Fibroblast of skin of left biceps (primary cell): ENCODE measurements around the gene MAST3.
"Not testable (repeated sequence)": the region's sequence is repeated elsewhere in the genome, so short reads cannot be mapped to it uniquely, and the experiment has no call there.

ENCODE experiments used
- DNase-seq, 2 experiments: peaks; one replicate each; pipeline ENCODE4 v3.0.0-alpha.2; 2013; ENCODE audit warnings: low read depth in 2 of 2

Gene MAST3

DNA sequence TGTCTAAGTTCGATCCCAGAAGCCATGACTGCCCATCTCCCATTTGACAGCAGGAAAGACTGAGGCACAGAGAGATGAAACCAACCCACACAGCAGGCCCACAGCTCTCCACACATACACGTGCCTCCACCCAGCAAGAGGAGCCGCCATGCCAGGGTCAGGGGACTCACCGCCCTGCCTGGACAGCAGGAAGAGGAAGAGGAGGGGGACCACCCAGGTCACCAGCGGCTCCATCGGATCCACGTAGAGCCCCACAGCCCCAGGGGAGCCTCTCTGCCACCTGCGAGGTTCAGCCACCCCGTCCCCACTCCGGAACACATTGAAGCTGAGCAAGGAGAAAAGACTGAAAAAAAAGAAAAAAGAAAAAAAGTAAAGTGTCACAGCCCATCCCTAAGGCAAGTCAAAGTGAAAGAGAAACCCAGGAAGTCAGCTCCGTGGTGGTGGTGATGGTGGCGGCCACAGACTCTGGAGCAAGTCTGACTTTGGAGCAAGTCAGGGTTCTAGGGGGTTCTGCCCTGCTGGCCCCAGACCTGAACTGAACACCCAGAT lies 10.9 kb upstream of the MAST3 start, which contains the start of gene IL12RB1:
IL12RB1 (minus strand) TSS at position 345 of the 549 bp plus-strand sequence; CDS start at position 234, 111 bp downstream.
- DNase-seq = no peak

DNA sequence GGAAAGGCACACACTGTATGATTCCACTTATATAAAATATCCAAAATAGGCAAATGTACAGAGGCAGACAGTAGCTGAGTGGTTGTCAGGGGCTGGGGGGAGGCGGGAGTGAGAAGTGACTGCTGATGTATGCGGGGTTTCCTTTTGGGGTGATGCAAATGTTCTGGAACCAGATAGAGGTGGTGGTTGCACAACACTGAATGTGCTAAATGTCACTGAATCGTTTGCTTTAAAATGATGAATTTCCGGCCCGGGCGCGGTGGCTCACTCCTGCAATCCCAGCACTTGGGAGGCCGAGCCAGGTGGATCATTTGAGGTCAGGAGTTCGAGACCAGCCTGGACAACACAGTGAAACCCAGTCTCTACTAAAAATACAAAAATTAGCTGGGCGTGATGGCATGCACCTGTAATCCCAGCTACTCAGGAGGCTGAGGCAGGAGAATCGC lies 8.5 kb upstream of the MAST3 start:
- not testable (repeated sequence) for DNase-seq

DNA sequence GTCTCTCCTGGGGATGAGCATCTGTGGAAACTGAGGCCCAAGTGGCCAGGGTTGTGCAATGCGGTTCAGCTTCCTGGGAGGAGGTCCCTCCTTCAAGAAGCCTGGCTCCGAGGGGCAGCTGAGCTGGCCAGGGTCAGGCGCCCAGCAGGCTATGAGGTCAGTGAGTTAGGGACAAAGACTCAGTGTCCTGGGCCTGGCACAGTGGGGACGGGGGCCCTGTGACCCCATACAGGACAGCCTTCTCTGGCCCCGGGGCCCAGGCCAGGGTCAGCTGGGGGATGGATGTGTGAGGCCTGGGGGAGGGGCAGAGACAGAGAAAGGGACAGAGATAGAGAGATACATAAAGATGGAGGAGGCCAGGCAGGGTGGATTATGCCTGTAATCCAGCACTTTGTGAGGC lies 7.9 kb upstream of the MAST3 start:
- no peak for DNase-seq

DNA sequence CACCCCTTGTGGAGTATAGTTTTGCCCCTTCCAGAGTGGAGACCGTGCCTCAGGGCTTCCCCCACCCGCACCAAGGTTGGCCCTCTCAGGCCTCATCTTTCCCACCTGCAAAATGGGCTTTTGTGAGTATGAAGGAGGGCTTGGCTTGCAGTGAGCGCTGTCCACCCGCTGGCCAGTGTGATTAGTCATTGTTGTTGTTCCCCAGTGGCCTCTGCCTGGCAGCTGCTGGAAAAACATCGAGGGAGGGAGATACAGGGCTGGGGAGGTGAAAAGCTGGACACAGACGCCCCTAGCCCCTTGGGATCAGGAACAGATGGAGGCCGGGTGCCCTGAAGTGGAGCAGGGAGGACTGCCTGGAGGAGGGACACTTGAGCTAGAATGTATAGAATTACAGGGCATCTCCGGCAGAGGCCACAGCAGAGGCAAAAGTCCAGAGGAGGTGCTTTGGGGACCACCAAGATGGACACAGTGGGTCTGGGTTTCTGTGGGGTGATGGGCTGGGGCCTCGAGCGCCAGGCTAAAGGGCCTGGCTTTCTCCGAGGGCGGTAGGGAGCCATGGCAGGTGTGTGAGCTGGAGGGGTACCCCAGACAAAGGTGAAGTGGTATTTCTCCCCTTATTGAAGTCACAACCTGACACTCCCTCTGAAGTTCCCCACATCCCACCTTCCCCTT lies 6.9 kb upstream of the MAST3 start:
- no peak for DNase-seq

DNA sequence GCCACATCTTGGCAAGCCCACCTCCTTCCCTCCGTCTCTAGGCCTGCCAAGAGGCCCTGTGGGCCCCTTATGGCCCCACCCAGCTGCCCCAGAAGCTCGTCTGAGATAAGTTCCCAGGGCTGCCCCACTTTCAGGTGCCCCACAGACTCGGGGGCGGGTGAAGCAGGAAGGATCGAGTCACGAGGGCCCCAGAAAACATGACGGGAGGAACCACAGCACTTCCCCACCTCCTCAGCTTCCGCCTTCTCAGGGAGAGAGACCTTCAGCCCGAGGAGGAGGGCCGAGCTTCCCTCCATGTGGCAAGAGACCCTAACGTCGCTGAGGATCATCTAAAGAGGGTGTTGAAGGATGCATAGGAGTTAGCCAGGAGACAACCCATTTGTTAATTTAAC lies 6.4 kb upstream of the MAST3 start:
- DNase-seq = no peak

DNA sequence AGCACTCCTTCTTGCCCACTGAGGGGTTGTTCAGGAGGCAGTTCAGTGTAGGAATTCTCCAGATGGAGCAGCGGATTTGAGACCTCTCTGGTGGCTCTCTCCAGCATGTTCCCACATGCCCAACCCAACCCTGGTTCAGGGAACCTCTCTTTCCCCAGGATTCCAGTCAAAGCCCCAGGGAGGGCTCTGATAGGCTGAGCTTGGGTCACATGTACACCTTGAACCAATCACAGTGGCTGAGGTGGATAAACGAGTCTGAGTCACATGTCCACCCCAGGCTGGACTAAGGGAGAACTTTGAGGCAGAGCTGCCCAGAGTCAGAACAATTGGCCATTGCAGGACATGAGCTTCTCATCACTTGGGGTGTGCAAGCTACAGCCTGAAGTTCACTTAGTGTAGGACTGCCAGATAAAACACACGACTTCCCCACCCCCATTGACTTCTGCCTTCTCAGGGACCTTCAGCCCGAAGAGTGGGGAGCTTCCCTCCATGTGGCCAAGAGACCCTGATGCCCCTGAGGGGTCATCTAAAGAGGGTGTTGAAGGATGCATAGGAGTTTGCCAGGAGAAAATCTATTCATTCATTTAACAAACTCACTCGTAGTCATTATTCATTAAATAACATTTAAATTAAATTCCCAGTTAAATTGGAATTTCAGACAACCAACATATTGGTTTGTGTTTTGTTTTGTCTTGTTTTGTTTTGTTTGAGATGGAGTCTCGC lies 4.0 kb upstream of the MAST3 start:
- DNase-seq = no peak

DNA sequence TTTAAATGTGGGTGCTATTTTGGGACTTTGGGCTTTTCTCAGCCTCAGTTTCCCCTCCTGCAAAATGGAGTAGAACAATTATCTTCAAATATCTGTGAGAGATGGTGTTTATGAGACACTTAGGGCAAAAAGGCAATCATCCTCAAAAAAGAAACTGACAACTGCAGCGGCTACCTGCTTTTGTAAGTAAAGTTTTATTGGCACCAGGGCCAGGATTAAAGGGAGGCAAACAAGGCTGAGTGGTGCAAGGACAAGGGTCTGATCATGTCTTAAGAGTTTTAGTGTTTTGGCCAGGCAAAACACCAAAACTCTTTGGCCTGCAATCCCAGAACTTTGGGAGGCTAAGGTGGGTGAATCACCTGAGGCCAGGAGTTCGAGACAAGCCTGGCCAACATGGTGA lies 1.3 kb upstream of the MAST3 start:
- no peak for DNase-seq

DNA sequence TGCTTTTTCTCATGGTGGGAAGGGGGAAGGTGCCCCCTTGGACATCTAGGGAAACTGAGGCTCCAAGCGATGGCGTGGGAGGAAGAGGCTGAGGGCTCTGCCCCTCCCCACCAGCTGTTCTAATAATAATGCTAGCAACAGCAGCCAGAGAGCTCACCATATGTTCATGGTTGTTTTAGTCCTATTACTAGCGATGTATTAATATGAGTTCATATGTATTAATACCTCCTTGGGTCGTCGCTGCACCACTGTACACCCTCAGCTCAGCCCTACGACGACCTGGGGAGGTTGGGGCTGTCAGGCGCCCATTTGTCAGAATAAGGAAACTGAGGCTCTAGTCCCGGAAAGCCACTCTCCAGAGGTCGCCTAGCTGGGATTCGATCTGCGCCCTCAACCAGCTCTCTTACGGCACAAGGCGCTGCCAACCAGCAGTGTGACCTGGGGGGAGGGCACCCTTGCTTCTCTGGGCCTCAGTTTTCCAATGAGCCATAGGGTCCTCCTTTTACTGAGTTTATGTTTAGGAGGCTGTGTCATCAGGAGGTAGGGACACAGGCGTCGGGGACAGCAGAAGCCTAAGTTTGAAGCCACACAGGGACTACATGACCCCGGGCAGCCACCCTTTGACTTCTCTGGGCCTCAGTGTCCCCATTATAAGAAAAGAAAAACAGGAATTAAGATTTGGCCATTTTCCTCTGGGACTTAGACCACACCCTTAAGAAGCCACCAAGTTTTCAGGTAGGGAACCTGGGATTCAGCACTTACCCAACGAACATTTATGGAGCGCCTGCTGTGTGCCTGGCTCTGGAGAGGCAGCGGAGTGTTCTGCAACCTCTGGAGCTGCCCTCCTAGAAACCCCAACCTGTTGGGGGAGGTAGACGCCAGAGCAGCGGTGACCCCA lies 664 bp downstream of the MAST3 start:
- DNase-seq = no peak

DNA sequence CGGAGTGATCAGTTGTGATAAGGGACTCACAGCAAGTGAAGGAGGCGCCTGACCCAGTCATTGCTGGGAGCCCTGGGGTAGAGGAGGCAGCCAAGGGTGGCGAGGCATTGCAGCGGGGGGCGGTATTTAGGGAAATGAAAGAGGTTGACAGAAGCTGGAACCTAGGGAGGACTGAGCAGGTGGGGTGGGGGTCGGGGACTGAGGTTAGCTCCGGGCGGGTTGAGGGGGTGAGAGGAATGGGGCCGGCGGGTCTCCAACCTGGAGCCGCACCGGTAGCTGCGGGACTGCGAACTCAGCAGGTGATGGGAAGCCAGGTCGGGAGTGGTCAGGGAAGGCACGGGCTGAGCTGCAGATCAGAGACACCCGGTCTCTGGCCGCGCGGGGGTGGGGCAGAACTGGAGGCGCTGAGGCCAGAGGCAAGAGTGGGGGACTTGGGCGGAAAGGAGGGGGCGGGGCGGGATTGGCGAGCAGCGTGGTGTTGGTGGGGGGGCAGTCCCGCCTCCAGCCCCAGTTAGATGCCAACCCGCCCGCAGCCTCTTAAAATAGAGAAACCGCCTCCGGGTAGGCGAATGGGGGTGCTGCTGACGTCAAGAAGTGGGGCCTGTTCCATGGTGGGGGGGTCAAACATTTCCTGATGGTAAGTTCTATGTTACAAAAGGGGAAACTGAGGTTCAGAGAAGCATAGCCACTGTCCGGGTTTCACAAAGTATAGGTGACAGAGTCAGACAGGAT lies 1.5 kb downstream of the MAST3 start:
- no peak for DNase-seq

DNA sequence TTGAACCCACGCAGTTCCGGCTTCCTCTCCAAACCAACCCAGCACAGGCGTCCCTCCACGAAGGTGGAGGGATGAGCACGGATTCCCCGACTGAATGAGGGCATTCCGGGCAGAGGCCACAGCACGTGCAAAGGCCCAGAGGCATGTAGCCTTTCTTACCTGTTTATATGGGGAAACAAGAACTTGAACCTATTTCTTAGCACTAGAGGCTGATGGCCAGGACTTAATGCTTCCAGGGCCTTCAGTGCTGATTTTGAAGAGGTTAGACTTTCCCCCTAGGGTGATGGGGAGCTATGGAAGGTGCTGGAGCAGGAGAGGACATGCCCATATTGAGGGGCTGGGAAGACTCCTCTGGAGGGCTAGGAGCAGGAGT lies 2.0 kb downstream of the MAST3 start:
- DNase-seq = no peak

DNA sequence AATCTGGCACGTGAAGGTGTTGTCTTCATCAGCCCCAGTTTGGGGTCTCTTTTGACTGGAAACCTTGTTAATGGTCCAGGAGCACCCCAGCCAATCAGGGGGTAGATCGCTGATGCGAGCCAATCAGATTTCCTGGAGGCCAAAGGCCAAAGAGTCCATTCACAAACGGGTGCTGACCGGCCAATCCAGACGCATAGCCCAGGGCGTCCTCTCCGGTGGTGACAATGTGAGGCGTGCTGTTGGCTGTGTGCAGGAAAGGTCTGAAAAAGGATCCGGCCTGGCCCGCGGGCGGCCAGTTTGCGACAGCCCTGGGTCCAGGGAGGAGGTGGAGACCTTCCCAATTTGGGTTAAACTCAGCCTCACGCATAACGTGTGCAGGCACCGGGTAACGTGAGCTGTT lies 3.1 kb downstream of the MAST3 start:
- no peak for DNase-seq

DNA sequence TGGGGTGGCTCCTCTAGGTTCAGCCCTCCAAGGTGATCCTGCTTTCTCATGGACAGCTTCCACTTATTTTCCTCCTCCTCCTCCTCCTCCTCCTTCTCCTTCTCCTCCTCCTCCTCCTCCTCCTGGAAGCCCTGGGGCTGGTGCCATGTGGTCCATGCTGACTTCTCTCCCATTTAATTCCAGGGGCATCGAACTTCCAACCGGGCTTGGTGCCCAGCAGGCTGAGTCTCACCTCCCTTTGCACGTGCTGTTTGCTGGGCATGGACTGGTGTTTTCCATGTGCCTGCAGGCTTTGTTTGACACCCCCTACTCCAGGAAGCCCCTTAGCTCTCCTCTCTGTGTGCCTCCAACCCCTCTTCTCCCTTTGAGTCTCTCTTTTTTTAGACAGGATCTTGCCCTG lies 3.7 kb downstream of the MAST3 start:
- no peak for DNase-seq

DNA sequence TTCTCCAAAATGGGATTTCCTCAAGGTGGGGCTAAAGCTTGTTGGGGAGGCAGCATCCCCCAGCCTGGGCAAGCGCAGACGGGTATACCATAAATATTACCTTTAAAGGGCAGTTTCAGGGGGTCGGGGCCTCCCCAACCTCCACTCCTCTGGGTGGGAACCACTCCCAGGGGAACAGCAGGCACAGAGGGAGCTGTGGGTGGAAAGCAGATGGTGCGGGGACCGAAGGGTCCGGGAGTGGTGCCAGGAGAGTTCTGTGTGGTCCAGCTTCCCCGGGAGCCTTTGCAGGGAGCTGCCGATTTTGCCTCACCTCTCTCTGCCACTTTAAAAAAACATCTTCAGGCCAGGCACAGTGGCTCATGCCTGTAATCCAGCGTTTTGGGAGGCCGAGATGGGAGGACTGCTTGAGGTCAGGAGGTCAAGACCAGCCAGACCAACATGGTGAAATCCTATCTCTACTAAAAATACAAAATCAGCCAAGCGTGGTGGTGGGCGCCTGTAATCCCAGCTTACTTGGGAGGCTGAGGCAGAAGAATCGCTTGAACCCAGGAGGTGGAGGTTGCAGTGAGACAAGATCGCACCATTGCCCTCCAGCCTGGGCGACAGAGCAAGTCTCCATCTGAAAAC lies 5.5 kb downstream of the MAST3 start:
- no peak for DNase-seq

DNA sequence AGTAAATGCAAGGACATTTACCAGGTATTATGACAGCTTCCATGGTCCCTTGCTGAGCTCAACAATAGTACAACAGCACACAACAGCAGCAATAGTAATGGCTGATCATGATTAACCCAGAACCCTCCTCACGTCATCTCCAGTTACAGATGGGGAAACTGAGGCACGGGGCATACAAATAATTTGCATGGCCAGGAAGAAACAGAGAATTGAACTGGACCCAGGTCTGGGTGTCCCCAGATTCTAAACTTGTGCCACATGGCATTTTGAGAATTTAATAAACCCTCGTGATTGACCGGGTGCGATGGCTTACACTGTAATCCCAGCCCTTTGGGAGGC lies 7.2 kb downstream of the MAST3 start:
- no peak for DNase-seq

DNA sequence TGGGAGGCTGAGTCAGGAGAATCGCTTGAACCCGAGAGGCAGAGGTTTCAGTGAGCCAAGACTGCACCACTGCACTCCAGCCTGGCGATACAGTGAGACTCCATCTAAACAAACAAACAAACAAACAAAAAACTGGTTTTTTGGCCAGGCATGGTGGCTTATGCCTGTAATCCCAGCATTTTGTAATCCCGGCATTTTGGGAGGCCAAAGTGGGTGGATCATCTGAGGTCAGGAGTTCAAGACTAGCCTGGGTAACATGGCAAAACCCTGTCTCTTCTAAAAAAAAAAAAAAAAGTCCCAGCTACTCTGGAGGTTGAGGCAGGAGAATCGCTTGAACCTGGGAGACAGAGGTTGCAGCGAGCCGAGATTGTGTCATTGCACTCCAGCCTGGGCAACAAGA lies 7.7 kb downstream of the MAST3 start:
- DNase-seq = not testable (repeated sequence)

DNA sequence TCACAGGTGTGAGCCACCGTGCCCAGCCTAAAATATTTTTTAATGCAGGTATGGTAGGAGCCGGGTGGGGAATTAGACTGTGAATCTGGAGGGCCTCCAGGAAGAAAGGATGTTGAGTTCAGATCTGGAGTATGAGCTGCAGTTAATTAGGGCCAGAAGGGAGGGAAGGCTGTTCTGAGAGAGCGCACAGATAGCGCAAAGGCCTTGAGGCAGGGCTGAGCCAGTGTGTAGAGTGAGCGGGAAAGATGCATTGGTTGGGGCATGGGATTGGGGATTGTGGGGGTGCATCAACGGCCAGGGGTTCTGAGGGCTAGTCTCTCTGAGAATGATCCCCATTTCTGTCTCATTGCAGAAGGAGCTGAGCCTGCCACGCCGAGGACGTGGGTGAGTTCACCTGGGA lies 9.7 kb downstream of the MAST3 start:
- no peak for DNase-seq

DNA sequence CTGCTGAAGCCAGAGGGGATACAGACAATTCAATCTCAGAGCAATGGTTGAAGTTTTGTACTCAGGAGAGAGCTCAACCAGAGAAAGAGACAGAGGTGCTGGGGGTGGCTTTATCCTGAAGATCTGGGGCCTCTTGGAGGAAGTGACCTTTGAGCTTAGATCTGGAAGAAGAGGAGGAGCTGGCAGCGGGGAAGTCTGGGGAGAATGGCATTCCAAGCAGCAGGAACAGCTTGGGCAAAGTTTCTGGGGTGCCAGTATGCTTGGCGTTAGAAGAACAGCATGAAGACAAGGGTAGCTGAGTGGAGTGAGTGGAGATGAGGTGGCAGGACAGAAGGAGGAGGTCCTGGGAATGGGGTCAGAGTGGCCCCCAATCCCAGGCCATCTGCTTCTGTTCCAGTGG lies 11.3 kb downstream of the MAST3 start:
- DNase-seq = no peak

DNA sequence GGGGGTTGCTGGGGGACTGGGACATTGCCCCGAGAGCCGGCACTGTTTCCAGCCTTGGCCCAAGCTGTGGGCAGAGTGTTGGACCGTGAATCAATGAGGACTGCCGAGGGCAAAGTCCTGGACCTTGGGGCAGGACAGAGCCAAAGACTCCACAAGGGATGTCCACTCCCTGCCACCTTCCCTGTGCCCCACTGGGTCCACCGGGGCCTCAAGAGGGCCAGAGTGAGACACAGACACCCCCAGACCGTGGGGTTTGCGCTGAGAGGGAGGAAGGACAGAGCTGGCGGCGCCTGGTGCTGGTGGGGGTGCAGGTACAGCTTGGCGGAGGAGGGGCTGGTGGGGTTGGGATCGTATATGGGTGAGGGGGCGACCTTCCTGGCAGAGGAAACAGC lies 11.8 kb downstream of the MAST3 start:
- DNase-seq = no peak

DNA sequence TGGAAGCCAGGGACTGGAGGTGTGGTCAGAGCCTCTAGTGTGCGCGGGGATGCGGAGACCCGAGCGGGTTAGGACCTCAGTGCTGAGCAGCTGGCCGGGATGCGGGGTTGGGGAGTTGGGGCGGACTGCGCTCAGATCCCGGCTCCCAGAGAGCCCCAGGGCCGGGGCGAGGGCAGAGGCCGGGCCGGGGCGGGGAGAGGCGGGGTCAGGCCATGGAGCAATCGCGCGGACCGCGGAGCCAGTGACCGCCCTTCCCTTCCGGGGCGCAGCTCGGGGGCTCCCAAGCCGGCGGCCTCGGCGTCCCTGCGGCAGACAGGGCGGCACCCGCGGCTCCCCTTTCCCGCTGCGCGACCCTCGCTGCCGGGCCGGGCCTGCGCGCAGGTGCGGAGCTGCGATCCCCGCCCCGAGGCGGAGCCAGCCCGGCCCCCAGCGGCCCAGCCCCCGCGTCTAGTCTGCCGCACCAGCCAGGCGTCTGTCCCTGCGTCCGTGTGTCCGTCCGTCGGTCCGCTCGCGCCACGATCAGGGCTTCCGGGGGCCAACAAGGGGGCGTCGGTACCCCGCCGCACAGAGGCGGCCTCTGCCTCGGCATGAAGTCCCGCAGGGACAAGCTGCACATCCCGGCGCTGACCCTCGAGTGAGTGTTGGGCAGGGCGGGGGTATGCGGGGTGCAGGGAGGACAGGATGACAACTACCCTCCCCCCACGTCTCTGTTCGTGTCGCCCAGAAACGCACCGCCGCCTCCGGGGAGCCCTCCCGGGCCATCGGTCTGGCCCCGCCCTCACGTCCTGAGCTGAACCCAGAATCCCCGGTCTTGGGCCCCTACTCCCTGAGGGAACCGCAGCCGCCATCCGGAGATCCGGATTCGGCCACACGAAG lies 12.4 kb downstream of the MAST3 start:
- no peak for DNase-seq

DNA sequence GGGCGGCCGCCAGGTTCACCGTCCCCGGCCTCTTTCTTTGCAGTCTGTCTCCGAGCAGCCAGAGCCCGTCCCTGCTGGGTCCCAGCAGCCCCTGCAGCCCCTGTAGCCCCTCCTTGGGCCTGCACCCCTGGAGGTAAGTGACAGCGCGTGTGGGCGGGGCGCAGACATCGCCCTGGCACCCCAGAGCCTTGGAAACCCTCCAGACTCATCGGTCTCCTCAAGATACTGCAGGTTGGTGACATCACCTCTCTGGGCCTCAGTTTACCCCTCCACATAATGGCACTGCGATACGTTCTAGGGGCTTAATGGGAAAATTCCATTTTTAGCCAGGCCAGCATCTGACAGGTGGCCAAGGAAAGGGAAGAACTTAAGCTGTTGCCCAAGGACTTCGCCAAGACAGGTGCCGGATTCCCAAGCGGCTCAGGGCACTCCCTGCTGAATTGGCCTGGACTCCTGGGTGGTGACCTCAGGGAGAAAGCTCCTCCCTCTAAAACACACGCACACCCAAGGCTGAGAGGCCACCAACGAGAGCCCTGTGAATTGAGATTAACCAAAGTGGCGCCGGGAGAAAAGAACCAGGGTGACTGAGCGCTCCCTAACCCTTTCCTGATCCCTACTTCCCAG lies 13.1 kb downstream of the MAST3 start:
- DNase-seq = no peak
